ENCODE measurements around the gene PGA3. TPM values are rescaled to one million over a fixed set of nuclear protein-coding genes. Genes with fewer than 3 reads are reported as not detected.

Gene PGA3
- not detected in 2 replicates for total RNA-seq

DNA sequence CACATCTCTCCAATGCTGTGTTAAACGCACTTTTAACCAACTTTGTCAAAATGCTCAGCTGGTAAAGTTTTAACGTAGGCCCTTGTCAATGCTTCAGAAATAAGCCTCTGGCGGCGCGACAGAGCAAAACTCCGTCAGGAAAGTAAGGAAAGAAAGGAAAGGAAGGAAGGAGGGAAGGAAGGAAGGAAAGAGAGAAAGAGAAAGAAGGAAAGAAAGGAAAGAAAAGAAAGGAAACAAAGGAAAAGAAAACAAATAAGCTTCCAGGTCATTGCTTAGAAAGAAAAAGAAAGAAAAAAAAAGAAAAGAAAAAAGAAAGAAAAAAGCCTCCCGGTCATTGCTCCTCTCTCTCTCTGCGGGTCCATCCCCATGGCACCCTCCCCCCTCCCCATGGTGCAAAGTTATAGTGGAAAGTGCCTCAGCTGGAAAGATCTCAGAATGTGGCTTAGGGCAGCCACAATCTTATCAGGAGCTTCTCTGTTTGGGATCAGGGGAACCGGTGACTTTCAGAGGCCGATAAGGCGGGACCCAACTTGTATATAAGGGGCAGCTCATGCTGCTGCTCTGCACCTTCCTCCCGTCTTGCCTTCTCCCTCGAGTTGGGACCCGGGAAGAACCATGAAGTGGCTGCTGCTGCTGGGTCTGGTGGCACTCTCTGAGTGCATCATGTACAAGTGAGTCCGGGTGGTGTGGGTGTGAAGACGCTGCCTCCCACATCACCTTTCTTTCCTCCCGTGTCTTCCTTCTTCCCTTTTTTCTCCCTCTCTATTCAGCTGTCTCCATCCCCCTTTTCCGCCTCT lies at the start of gene PGA3:
TSS of gene PGA3 (plus strand) at position 566 of the 797 bp plus-strand sequence. CDS start at position 616, 50 bp downstream.

DNA sequence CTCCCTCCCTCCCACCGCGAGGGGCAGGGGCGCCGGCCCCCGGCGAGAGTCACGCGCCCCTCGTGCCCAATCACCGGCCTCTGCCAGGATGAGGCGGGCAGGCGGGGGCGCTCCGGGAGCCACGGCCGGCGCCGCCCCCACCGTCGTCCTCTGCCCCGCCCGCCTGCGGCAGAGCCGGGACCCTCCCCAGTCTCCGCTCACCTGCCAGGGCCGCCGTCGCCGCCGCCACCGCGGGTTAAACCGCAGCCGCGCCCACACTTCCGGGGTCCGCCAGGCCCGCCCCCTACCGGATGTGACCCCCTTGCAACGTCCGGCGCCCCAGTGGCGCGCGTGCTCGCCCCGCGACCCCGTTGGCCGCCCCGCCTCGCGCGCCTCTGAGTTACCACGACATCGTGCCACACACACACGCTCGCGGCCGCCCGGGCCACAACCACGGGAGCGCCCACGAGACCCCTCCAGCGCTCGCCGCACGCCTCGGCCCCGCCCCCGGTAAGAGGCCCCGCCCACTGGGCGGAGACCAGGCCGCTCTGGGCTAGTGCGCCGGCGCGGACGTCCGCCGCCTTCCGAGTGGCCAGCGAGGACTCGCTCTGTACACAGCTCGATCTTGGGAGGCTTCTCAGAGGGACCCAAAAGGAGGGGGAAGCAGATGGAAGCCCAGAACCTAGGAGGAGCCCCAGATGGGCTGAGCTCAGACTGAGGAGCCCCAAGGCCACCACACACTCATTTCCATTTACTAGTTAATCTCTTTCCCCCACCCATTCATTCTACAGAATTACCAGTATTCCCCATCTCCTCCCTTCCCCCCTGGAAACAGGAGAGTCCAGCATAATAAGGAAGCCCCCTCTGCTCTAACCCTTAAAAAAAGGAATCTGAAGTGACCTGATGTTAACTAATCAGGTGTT lies 41.9 kb upstream of the PGA3 start, which contains the start of gene VPS37C:
TSS of gene VPS37C (minus strand) at position 237 of the 902 bp plus-strand sequence. CDS start 22,597 bp downstream, outside the sequence.

DNA sequence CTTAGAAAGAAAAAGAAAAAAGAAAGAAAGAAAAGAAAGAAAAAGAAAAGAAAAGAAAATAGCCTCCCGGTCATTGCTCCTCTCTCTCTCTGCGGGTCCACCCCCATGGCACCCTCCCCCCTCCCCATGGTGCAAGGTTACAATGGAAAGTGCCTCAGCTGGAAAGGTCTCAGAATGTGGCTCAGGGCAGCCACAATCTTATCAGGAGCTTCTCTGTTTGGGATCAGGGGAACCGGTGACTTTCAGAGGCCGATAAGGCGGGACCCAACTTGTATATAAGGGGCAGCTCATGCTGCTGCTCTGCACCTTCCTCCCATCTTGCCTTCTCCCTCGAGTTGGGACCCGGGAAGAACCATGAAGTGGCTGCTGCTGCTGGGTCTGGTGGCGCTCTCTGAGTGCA lies 18.7 kb downstream of the PGA3 start, which contains the start of gene PGA4:
TSS of gene PGA4 (plus strand) at position 301 of the 400 bp plus-strand sequence. CDS start at position 355, 54 bp downstream.

DNA sequence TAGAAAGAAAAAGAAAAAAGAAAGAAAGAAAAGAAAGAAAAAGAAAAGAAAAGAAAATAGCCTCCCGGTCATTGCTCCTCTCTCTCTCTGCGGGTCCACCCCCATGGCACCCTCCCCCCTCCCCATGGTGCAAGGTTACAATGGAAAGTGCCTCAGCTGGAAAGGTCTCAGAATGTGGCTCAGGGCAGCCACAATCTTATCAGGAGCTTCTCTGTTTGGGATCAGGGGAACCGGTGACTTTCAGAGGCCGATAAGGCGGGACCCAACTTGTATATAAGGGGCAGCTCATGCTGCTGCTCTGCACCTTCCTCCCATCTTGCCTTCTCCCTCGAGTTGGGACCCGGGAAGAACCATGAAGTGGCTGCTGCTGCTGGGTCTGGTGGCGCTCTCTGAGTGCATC lies 37.6 kb downstream of the PGA3 start, which contains the start of gene PGA5:
TSS of gene PGA5 (plus strand) at position 301 of the 400 bp plus-strand sequence. CDS start at position 353, 52 bp downstream.

Other genes with a start within 250 kb of the PGA3 start
- gene CD6, start 231.8 kb upstream of the PGA3 start, total RNA-seq, result not detected in 2 replicates
- not detected in 2 replicates for gene CD5, start 101.0 kb upstream of the PGA3 start, total RNA-seq
- 10.4 and 15.4 TPM in 2 replicates for gene VPS37C, start 42.1 kb upstream of the PGA3 start, total RNA-seq
- not detected in 2 replicates for gene PGA4, start 18.8 kb downstream of the PGA3 start, total RNA-seq
- not detected in 2 replicates for gene PGA5, start 37.7 kb downstream of the PGA3 start, total RNA-seq
- 1.6 and 1.8 TPM in 2 replicates for gene VWCE, start 91.8 kb downstream of the PGA3 start, total RNA-seq
- gene DDB1, start 129.6 kb downstream of the PGA3 start, total RNA-seq, result 302 and 330 TPM in 2 replicates
- 24.3 and 25.9 TPM in 2 replicates for gene TKFC, start 129.7 kb downstream of the PGA3 start, total RNA-seq
- 51.0 and 168 TPM in 2 replicates for gene CYB561A3, start 158.4 kb downstream of the PGA3 start, total RNA-seq
- gene TMEM138, start 158.9 kb downstream of the PGA3 start, total RNA-seq, result 25.7 and 38.9 TPM in 2 replicates
- gene TMEM216, start 189.1 kb downstream of the PGA3 start, total RNA-seq, result 10.1 and 14.6 TPM in 2 replicates
- gene CPSF7, start 226.5 kb downstream of the PGA3 start, total RNA-seq, result 19.6 and 22.0 TPM in 2 replicates
- gene SDHAF2, start 226.6 kb downstream of the PGA3 start, total RNA-seq, result 24.3 and 36.8 TPM in 2 replicates